HG03039 (cell line): ENCODE data around the gene LANCL3.
A peak's percentile ranks its signal among the peaks of the same experiment; 100 is the strongest.
"Not testable (repeated sequence)": the region's sequence is repeated elsewhere in the genome, so short reads cannot be mapped to it uniquely, and the experiment has no call there.

Source experiments
- ATAC-seq: cut with Tn5 transposase; IDR thresholded peaks from one replicate; pipeline ENCODE4 v1.9.1; 2021; ENCODE audit warnings: mild to moderate bottlenecking, moderate library complexity; ENCODE audit not compliant: unreplicated experiment

Gene LANCL3

DNA sequence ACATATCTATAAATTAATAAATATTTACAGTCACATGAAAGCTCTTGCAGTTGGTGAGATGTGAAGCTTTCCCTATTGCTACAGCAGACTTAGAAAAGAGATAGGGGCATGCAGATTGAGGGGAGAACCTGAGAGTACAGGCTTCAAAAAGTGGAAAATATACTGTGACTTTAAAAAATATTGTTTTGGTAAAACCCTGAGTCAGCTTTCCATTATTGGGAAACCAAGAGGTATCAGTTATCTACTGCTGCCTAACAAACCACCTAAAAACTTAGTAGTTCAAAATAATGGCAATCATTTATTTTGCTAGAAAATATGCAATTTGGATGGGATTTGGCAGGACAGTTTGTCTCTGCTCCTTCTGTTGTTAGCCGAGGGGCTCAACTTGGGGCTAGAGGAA, 38.3 kb downstream of the LANCL3 start:
- no peak for ATAC-seq

DNA sequence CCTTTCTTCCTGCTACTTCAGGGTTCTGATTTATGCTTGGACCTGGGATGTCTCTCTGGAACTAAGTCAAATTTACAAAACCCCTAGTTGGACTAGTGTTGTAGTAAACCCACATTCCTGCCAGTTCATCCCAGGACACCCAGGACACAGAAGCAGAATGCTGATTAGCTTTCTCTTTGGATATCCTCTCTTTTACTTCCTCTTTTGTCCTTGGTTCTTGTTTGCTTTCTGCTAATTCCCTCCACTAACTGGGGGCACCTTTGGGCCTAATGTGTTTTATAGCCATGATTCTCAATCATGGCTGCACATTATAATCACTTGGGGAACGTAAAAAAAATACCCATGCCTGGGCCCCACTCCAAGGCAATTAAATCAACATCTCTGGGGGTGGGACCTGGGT, 42.5 kb downstream of the LANCL3 start:
- ATAC-seq: no peak

DNA sequence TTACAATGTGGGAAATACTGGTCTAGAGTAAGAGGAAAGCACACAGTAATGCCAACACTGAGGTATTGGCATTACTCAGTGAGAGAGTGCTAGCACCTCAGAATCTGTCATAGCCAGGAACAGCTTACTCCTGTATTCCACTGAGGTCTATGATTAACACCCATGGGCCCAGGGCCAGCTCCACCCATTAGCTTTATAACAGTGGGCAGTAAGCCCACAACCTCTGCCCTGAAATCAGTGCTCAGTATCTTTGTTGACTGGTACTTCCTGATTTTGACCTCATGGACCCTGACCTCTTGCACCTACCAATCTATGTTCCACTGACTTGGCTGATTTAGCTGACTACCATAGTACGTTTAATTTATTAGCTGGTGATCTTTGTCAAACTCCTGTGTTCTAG, 56.1 kb downstream of the LANCL3 start:
- no peak for ATAC-seq

DNA sequence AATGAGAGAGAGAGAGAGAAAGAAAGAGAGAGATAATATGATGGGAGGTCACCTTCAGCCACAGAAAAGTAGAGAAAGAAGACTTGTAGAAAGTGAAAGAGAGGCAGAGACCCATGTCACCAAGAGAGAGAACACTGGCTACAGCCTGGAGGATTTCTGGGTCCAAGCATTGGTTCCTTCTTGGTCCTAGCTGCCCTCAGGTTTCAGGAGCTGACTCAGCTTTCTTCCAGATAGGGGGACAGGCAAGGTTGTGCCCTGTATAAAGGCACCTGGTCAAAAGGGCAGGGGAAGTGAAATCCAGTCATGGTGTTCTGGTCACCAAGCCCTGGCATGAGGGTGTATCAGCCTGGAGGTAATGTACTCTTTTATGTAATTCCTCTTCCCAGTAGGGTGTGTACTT, 66.6 kb downstream of the LANCL3 start:
- ATAC-seq: no peak

DNA sequence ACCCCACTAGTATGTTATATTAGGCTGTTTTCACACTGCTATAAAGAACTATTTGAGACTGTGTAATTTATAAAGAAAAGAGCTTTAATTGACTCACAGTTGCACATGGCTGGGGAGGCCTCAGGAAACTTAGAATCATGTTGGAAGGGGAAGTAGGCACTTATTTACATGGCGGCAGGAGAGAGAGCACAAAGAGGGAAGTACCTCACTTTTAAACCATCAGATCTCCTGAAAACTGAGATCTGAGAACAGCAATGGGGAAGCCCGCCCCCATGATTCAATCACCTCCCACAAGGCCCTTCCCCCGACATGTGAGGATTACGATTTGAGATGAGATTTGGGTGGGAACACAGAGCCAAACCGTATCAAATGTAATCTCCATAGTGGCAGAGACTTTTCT, 68.7 kb downstream of the LANCL3 start:
- ATAC-seq: no peak

DNA sequence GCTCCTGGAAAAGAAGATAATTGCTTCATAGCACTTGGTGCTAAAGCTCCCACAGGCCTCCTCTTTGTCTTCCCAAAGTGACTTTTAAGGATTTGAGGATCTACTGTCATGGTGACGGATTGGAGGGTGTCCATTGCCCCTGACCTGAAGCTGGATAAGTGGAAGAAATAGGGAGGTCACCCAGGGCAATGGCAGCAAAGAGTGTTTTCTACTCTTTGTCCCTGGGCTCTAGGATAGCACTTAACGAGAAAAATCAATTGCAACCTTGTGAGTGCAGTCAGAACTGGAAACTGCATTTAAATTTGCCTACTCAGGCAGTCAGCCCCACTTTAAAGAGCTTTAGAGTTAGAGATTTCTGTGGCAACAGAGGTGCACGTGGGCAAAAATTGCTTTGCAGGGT, 70.4 kb downstream of the LANCL3 start:
- no peak for ATAC-seq

DNA sequence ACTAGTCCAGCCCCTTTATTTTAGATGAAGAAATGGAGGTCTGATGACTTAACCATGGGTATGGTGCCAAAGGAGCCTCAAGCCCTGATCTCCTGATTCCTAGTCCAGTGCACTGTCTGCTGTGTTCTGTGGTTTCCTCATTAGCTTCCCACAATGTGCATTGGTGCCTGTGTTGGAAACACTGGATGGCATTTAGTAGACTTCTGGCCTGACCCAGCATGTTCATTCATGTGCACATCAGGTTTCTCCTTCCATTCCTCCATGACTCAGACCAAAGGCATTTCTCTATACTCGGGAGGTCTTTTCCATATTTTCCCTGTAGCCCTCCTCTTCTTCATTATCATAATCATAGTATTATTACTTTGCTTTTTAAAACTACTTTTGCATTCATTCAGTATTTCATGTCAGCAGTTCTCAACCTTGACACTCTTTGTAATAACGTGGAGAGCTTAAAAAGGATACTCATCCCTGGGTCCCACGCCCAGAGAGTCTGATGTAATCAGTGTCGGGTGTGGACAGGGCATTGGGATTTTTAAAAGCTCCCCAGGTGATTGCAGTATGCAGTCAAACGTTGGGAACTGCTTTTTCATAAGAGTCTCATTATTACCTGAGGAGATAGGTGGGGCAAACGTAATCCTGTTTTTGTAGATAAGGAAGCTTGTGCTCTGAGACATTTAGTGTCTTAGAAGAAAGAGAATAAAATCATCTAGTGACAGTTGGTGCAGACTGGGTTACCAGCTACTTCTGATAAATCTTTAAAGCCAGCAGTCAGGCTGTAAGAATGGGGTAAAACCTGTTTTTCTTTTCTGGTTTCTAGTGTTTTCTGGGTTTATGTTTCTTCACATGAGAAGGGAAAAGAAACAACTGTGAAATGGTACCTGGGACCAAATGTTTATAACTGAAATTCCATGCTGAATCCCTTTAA, 73.2 kb downstream of the LANCL3 start:
- no peak for ATAC-seq

DNA sequence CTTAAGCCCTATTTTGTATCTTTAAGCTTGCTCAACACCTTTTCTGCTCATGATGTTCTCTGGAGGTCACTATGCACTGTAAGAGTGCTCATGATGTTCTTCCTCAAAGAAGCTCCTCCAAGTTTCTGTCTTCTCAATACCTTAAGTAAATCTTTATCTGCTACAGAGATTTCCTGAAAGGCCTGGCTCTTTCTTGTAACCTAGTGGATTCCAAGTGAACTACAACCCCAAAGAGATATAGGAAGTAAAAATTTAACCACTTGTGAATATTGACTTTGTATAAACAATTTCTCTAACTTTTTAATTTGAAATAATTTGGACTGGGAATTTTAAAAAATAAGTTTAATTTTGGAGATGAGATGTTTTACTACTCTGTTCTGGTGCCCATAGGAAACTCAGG, 74.8 kb downstream of the LANCL3 start:
- ATAC-seq: no peak

DNA sequence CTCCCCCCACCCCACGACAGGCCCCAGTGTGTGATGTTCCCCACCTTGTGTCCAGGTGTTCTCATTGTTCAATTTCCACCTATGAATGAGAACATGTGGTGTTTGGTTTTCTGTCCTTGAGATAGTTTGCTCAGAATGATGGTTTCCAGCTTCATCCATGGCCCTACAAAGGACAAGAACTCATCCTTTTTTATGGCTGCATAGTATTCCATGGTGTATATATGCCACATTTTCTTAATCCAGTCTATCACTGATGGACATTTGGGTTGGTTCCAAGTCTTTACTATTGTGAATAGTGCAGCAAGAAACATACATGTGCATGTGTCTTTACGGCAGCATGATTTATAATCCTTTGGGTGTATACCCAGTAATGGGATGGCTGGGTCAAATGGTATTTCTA, 79.4 kb downstream of the LANCL3 start:
- ATAC-seq: not testable (repeated sequence)

DNA sequence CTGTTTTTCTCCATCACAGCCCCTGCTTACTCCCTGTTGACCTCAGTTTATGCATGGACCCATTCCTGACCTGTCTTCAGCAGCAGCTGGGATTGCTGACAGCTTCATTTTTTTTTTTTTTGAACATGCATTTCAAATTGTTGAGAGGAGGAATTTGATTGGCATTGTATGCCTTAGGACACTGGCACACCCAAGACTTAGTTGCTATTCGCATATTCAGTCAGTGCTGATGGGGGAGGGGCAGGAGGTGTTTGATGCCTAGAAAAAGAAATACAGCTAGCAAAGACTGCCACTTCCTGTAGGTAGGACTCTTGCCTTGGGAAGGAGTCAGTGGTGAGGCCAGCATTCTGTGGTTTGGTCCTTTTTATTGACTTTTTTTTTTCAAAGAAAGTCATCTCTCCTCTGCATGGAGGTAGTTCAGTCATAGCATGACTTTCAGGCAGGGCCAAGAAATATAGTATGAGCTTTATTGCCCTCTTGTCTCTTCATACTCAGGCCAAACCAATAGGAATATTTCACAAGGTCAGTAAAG, 80.5 kb downstream of the LANCL3 start:
- no peak for ATAC-seq

DNA sequence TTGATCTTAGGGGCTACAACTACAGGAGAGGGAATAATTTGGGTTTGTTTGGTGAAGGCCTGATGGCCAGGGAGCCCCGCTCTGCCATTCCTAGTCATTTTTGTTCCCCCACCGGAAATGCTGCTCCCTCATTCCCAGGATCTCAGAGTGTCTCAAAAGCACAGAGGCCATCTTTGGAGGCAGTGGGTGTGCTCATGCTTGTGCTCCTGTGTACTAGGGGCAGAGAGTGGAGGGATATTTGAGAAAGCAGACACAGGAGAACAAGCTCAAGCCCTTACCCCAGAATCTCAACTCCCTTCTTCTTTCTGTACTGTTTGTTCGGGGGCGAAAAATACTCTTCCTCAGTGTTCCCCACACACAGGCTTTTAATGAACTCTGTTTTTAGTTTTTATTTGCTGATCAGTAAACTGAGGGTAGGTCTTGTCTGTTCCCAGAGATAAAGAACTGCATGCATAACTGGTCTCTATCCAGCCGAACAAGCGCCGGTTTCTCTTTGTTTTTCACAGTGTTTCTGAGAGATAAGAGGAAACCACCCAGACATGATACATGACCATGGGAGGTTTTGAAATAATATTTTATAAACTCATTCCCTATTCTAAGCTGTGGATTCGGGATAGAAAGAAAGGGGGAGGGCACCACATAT, 81.2 kb downstream of the LANCL3 start:
- no peak for ATAC-seq

DNA sequence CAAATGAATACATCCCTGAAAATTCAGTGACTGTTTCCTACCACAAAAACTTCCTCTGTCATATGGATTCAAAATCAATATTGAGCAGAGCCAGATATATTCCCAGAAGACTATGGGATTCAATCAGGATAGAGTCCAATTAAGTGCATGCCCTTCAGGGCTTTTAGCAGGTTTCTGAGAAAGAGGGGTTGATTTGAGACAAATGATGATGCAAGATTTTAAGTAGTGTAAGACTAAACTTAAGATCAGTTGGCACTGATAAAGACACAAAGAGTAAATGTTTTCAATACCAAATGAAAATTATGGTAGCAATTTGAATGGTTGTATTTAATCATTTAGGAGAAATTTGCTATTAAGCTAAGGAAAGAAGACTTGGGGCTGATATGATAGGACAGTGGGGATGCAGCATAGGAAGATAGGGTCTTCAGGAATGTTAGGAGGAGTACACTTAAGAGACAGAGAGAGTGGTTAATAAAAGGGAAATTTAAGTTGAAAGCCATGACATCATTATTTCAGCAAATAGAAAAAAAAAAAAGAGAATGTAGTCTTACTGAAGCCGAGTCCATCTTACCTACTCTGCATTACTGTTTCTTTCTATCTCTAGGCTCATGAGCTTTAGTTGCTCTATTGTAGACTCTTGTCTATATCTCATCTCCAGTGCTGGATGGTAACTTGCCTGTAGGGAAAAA, 82.1 kb downstream of the LANCL3 start:
- ATAC-seq: no peak

DNA sequence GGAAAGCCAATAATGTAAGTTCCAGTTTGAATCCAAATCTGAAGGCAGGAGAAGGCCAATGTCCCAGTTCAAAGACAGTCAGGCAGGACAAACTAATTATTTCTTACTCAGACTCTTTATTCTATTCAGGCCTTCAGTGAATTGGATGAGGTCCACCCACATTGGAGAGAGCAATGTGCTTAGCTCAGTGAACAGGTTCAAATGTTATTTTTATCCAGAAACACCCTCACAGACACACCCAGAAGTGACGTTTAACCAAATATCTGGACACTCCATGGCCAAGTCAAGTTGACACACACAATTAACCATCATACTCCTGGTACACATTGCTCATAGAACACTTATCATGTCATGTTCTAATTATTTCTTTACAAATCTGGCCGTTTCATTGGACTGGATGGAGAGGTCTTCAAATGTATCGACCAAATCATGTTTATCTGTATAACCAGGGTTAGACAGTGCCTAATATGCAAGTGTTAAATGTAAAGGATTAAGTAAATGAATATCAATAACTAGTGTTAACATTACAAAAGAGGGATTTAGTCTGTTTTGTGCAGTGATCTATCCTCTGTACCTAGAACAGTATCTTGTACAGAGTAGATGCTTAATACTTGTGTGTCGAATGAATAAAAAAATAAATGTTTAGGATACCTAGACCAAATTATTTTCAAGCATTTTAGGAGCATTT, 87.0 kb downstream of the LANCL3 start:
- no peak for ATAC-seq

DNA sequence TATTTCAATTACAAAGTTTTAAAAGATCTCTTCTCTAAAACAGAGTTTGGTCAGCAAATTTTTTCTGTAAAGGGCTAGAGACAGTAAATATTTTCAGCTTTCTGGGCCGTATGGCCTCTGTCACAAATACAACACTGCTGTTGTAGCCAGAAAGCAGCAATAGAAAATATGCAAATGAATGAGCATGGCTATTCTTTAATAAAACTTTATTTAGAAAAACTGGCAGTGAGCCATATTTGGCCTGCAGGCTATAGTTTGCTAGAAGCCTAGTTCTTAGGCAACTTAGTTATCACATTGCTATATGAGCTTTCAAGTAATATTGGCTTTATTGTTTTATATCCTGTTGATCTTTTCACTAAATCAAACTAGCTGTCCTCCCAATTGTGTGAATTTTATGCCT, 87.6 kb downstream of the LANCL3 start:
- ATAC-seq: no peak

DNA sequence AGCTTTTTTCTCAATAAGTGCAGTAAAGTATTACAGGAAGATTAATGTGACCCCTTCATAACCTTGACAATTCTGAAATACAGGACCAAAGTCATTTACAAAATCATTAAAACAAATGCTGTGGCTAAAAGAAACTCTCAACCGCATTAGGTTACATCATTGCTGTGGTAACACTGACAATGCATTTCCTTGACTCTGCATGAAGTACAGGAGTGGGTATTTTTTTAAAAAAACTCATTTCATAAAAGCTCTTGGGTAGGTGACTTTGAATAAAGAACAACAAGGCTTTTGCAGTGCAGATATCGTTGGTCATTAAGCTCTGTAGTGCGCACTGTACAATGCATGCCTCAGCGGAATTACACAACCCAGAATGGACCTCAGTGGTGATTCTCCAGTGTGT, 90.7 kb downstream of the LANCL3 start:
- ATAC-seq: no peak

DNA sequence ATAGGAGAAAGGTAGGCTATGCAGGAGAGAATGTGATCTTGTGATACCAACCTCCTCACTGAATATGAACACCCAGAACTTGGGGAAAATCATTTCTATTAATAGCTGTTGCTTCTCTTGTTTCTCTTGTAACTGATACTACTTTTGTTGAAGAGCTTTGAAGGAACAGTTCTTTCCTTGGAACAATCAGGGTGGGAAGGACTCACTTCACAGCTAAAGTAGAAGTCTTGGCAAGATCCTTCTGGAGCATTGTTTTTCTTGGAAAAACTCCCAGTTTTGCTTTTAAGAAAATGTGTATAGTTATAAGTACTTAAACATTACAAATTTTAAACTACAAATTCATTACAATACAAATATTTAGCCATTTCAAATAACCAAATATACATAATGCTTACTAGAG, 95.1 kb downstream of the LANCL3 start:
- ATAC-seq: no peak

DNA sequence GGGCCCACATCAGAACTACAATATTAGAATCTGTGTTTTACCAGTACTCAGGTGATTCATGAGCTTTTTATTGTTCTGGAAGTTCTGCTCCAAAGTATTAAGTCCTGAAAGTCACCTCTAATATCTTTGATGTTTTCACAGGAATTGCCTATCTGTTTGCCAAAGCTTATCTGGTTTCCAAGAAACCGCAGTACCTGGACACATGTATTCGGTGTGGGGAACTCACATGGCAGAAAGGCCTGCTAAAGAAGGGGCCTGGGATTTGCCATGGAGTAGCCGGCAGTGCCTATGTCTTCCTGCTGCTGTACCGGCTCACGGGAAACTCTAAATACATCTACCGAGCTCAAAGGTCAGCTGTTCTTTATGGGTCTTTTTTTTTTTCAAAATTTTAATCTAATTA, 95.7 kb downstream of the LANCL3 start:
- no peak for ATAC-seq

DNA sequence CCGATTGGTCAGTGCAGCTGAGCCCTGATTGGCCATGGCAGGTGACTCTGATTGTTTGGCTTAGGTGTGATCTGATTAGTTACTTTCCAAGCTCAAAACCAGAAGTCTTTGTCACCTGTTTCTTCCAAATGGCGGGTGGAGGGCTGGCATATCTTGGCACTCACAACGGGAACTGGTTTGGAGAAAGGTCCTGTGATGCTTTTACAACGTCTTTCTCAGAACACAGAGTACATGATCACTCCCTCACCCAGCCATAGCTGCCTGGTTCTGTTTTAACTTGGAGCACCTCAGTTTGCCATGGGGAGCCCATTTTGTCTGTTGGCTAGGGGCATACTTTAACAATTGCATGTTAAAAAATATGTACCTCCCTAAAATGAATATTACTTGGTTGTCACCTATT, 101.1 kb downstream of the LANCL3 start:
- ATAC-seq: no peak

DNA sequence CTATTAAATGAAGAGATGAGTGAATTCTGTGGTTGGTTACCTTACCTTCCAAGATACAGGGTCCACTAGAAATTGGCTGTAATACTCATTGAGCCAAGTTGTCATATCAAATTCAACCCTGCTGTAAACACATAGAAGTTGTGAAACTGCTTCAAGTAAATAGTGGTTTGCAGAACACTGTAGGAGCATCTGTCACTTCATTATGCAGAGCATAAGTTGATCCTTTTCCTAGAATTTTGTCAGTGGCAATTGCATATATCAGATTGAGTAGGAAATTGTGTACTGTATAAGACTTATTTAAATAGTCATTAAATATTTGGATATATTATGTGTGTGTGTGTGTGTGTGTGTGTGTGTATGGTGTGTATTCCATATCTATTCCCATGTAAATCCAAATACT, 105.3 kb downstream of the LANCL3 start:
- ATAC-seq: no peak

DNA sequence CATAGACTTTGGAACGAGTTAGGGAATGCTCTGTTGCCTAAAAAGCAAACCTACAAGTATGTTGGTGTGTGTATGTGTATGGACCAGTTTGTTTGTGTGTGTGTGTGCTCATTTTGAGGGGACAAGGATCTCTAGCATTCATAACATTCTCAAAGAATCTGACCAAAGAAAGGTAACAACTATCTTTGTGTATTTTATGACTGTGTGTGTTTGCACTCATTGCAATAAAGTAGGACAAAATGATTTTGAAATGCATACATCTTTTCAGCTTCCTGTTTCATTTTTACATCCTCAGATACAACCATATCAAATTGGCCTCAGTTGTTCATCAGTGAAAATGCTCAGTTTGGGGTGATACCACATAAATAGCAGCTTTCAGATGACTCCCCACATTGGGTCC, 105.8 kb downstream of the LANCL3 start:
- no peak for ATAC-seq

DNA sequence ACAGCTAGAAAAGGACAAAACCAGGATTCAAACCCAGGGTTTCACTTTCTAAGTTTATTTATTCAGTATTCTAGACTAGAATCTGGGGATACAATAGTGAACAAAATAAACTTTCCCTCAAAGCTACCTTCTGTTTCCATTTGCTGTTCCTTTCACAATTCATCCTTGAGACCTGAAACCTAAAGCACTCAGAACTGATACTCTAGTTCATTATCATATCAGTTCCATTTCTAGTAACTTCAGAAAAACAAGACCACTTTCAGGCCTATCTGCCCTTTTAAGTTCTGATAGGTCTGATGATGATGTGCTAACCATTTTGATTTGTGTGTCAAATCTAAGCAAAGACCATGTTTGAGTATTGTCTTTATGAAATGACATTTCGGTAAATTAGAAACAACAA, 106.3 kb downstream of the LANCL3 start:
- ATAC-seq: peak; percentile 56
